B cell (primary cell): ENCODE results near the gene CTNNBL1.

ENCODE experiments used
- EZH2 ChIP-seq: IDR thresholded peaks from 2 replicates; pipeline ENCODE4 v1.6.1; 2012; ENCODE audit warnings: borderline replicate concordance, low read depth, mild to moderate bottlenecking, moderate library complexity, low read length; ENCODE audit not compliant: insufficient read depth, poor library complexity, severe bottlenecking
- TF ChIP-seq, protein P1 (sequence below): fragments of 200-600 bp; IDR thresholded peaks from one replicate; pipeline ENCODE4 v1.8.0; 2022; ENCODE audit warnings: antibody characterized with exemption, mild to moderate bottlenecking

DNA sequence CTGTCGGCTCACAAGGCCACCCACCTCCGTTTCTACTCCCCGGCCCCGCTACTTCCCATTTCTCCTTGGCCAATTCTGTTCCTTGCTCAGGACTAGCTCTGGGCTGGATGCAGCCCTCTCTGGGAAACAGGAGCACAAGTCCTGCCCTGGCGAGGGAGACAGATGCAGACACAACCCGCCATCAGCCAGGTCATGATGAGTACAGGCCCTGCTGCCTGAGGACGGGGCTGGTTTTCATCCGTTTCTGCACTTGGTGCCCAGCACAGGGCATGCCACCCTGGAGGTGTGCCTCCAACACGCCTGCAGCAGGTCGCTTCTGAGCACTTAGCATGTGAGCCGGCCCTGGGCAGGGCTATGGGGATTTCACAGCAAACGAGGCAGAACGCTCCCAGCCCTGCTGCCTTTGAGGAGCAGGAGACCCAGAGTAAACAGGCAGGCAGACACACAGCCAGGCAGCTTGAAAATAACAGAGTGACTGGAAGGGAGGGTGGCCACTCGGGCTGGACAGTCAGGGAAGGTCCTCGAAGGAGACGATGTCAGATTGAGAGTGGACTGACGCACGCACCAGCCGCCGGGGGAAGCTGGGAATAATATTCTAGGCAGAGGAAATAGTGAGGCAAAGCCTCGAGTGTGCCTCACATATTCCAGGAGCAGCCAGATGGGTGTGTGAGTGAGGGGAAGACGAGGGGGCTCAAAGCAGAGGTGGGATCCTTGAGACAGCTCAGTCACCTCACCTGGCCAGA, 187.9 kb downstream of the CTNNBL1 start:
- TF ChIP-seq, protein P1, sequence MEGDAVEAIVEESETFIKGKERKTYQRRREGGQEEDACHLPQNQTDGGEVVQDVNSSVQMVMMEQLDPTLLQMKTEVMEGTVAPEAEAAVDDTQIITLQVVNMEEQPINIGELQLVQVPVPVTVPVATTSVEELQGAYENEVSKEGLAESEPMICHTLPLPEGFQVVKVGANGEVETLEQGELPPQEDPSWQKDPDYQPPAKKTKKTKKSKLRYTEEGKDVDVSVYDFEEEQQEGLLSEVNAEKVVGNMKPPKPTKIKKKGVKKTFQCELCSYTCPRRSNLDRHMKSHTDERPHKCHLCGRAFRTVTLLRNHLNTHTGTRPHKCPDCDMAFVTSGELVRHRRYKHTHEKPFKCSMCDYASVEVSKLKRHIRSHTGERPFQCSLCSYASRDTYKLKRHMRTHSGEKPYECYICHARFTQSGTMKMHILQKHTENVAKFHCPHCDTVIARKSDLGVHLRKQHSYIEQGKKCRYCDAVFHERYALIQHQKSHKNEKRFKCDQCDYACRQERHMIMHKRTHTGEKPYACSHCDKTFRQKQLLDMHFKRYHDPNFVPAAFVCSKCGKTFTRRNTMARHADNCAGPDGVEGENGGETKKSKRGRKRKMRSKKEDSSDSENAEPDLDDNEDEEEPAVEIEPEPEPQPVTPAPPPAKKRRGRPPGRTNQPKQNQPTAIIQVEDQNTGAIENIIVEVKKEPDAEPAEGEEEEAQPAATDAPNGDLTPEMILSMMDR = no peak
- TF ChIP-seq EZH2 = no peak
